ENCODE data around the gene ACSM5. TPM values are rescaled to one million over a fixed set of nuclear protein-coding genes. Genes with fewer than 3 reads are reported as not detected.

Gene ACSM5
- total and polyA plus RNA-seq, 2 of the 4 experiments (the other 2 are of a cell fraction), result not detected

- no CpG with 5 or more reads among the region's 3 CpGs for WGBS, 2 experiments (ENCODE audit: extremely low coverage in 2 of 2, insufficient read length in 1 of 2)
- no peak overlapping the region for H3K14ac ChIP-seq (replicated peaks; ENCODE audit: low read depth, low read length)
- H2BK5ac ChIP-seq (ENCODE audit: low read depth, low read length, poor library complexity, severe bottlenecking), result no peak overlapping the region
- H3K9me3 ChIP-seq (ENCODE audit: control insufficient read depth, insufficient read depth, low read length), result peaks cover 5% of the 10 kb centered on the region; the same call in 1 of the 2 replicates
- no peak overlapping the region for H3K4me3 ChIP-seq (ENCODE audit: insufficient read depth, low read depth, low read length)
- TF ChIP-seq MAFK (IDR thresholded peaks at IDR 0.05; ENCODE audit: low read depth, low read length) (no peak), USF2 (IDR thresholded peaks at IDR 0.05; ENCODE audit: low read depth, low read length) (no peak), RFX5 (IDR thresholded peaks at IDR 0.05; ENCODE audit: low read depth, low read length) (no peak), POLR2A (IDR thresholded peaks at IDR 0.05; ENCODE audit: low read depth, low read length) (no peak), CTCF (conservative IDR thresholded peaks at IDR 0.05; ENCODE audit: low read depth, low read length) (no peak), CHD1 (IDR thresholded peaks at IDR 0.05; ENCODE audit: low read depth, low read length) (no peak), CEBPB (IDR thresholded peaks at IDR 0.05; ENCODE audit: low read depth, low read length) (no peak), SMC3 (IDR thresholded peaks at IDR 0.05; ENCODE audit: low read depth, low read length) (no peak), BHLHE40 (IDR thresholded peaks at IDR 0.05; ENCODE audit: low read depth, low read length) (no peak), FOS (IDR thresholded peaks at IDR 0.05; ENCODE audit: low read depth, low read length) (no peak), MAZ (IDR thresholded peaks at IDR 0.05; ENCODE audit: borderline replicate concordance, low read depth, low read length) (no peak), RCOR1 (IDR thresholded peaks at IDR 0.05; ENCODE audit: insufficient replicate concordance, low read length) (no peak), NFE2L2 (IDR thresholded peaks at IDR 0.05; ENCODE audit: low read depth, low read length) (no peak), MXI1 (IDR thresholded peaks at IDR 0.05; ENCODE audit: borderline replicate concordance, low read depth, low read length) (no peak), RAD21 (IDR thresholded peaks at IDR 0.05; ENCODE audit: low read length) (no peak), ELK1 (IDR thresholded peaks at IDR 0.05; ENCODE audit: borderline replicate concordance, low read depth, low read length) (no peak)
- no peaks in the 10 kb centered on the region for H4K20me1 ChIP-seq (ENCODE audit: insufficient read depth, low read length)
- H3K9me1 ChIP-seq (ENCODE audit: insufficient read depth, low read length), result no peaks in the 10 kb centered on the region
- no peak overlapping the region for H2AK9ac ChIP-seq (replicated peaks; ENCODE audit: low read depth, low read length, poor library complexity)
- no peak overlapping the region for H4K91ac ChIP-seq (ENCODE audit: insufficient read depth, low read depth, low read length)
- no peak overlapping the region for H3K56ac ChIP-seq (ENCODE audit: extremely low read depth, insufficient read depth, low read length)
- H3K27me3 ChIP-seq (ENCODE audit: control insufficient read depth, insufficient read depth, low read length), result no peaks in the 10 kb centered on the region
- no peak overlapping the region for H3K9ac ChIP-seq (ENCODE audit: low read depth, low read length)
- no peak overlapping the region for H2AK5ac ChIP-seq (ENCODE audit: low read depth, low read length)
- no peak overlapping the region for H4K5ac ChIP-seq (ENCODE audit: low read depth, low read length)
- no peak overlapping the region for H2AFZ ChIP-seq (replicated peaks; ENCODE audit: low read length, poor library complexity)
- H3K4me1 ChIP-seq (ENCODE audit: control insufficient read depth, insufficient read depth, low read length), result no peaks in the 10 kb centered on the region
- no peak overlapping the region for H3K27ac ChIP-seq (ENCODE audit: insufficient read depth, low read length)
- DNase-seq, result no peak
- intact Hi-C loops (cut with micrococcal nuclease), result no loop called here
- no peak overlapping the region for H2BK15ac ChIP-seq (ENCODE audit: low read depth, low read length)
- H2BK20ac ChIP-seq (ENCODE audit: low read depth, low read length), result no peak overlapping the region
- in situ Hi-C loops (cut with MboI; ENCODE audit: low sequenced_read_pairs), result no loop called here
- H3K18ac ChIP-seq (ENCODE audit: low read depth, low read length), result no peak overlapping the region
- H3K4me2 ChIP-seq (ENCODE audit: low read depth, low read length), result no peak overlapping the region
- BruUV-seq (replicated peaks), result no TSS peak
- dilution Hi-C loops (cut with HindIII; ENCODE audit: low sequenced_read_pairs, unreplicated experiment), result no loop called here
- H4K8ac ChIP-seq (ENCODE audit: low read depth in 2 of 2, low read length in 2 of 2), result no peak overlapping the region
- CTCF ChIA-PET, result no interaction called here
- no peak overlapping the region for H2BK120ac ChIP-seq (ENCODE audit: low read depth, low read length)
- POLR2A ChIA-PET (ENCODE audit: unreplicated experiment), result no interaction called here
- H3K23ac ChIP-seq (ENCODE audit: low read depth, low read length), result no peak overlapping the region
- H3K36me3 ChIP-seq (ENCODE audit: control insufficient read depth, insufficient read depth, low read length), result no peaks in the 10 kb centered on the region
- no peak for ATAC-seq (ENCODE audit: low read depth)
- H3K79me1 ChIP-seq (ENCODE audit: low read depth in 1 of 2, low read length in 2 of 2), result no peaks in the 10 kb centered on the region
- H3K4ac ChIP-seq (ENCODE audit: low read depth, low read length), result no peak overlapping the region
Measured at GRCh38 chr16:20364051-20364450, 45.3 kb upstream of the ACSM5 start.
